ENCODE data around the gene ATP1B2.
"Not testable (repeated sequence)": the region's sequence is repeated elsewhere in the genome, so short reads cannot be mapped to it uniquely, and the experiment has no call there.

The ATP1B2 gene

DNA sequence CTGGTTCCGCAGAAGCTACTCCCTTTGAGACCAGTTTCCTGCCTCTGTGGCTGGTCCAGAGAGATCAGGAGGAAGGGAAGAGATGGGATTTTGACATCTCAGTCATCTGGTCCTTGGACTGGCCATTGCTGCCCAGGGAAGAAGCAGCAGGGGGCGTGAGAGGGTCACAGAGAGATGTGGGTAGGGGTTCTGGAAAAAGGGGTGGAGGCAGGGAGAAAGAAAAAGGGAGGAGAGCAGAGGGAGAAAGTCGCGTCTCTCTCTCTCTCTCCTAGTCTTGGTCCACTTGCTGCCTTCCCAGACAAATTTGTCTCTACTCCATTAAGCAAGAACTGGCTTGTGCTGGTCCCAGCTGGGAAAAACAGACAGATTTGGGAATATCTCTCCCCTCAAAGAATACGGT, 16.3 kb upstream of the ATP1B2 start:
- no peaks in the 10 kb centered on the region for H3K79me2 ChIP-seq (ENCODE audit: insufficient read depth, low read length)
- TF ChIP-seq EZH2 (IDR thresholded peaks at IDR 0.05; ENCODE audit: borderline replicate concordance, low read length) = no peak
- TF ChIP-seq, protein P1, sequence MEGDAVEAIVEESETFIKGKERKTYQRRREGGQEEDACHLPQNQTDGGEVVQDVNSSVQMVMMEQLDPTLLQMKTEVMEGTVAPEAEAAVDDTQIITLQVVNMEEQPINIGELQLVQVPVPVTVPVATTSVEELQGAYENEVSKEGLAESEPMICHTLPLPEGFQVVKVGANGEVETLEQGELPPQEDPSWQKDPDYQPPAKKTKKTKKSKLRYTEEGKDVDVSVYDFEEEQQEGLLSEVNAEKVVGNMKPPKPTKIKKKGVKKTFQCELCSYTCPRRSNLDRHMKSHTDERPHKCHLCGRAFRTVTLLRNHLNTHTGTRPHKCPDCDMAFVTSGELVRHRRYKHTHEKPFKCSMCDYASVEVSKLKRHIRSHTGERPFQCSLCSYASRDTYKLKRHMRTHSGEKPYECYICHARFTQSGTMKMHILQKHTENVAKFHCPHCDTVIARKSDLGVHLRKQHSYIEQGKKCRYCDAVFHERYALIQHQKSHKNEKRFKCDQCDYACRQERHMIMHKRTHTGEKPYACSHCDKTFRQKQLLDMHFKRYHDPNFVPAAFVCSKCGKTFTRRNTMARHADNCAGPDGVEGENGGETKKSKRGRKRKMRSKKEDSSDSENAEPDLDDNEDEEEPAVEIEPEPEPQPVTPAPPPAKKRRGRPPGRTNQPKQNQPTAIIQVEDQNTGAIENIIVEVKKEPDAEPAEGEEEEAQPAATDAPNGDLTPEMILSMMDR (IDR thresholded peaks at IDR 0.05; ENCODE audit: low read length) = peak; percentile 38; the same call in 1 of the 2 replicates
- H3K9me2 ChIP-seq (ENCODE audit: low read depth, low read length) = no peaks in the 10 kb centered on the region
- H3K9ac ChIP-seq (ENCODE audit: low read length) = no peak overlapping the region
- no peaks in the 10 kb centered on the region for H3K27me3 ChIP-seq (ENCODE audit: insufficient read depth, low read length)
- H3K27ac ChIP-seq (ENCODE audit: low read depth, low read length, poor library complexity, severe bottlenecking) = no peak overlapping the region
- no peaks in the 10 kb centered on the region for H4K20me1 ChIP-seq (ENCODE audit: insufficient read depth, low read length)
- no peaks in the 10 kb centered on the region for H3F3A ChIP-seq (ENCODE audit: insufficient read depth, low read length)
- H3K4me3 ChIP-seq (ENCODE audit: low read depth, low read length, poor library complexity, severe bottlenecking) = no peak overlapping the region
- no peaks in the 10 kb centered on the region for H3K36me3 ChIP-seq (ENCODE audit: insufficient read depth, low read length)
- H3K4me2 ChIP-seq (ENCODE audit: low read length) = no peak overlapping the region
- no peak overlapping the region for H2AFZ ChIP-seq (ENCODE audit: low read length)
- H3K9me3 ChIP-seq (ENCODE audit: low read length) = no peaks in the 10 kb centered on the region
- H3K4me1 ChIP-seq (ENCODE audit: insufficient read depth, low read length, severe bottlenecking) = no peaks in the 10 kb centered on the region

DNA sequence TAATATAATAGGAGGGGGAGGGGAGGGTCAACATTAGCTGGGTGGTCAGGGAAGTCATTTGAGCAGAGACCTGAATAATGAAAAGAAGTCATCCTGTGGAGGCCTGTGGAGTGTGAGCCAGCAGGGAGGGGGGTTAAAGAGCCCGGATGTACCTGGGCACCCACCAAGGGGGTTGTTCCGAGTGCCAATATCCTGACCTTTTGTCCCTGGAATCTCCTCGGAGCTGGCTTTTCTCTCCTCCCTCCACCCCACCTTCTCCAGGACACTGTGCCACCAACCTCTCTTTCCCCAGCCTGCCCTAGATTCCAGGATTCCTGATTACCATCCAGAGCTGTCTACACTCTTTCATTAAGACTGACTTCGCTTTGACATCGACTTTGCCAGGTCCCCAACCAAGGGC, 14.6 kb upstream of the ATP1B2 start:
- Histone ChIP-seq H3K79me2 (ENCODE audit: insufficient read depth, low read length) (no peaks in the 10 kb centered on the region), H3K27me3 (ENCODE audit: insufficient read depth, low read length) (no peaks in the 10 kb centered on the region), H3K36me3 (ENCODE audit: insufficient read depth, low read length) (no peaks in the 10 kb centered on the region), H4K20me1 (ENCODE audit: insufficient read depth, low read length) (no peaks in the 10 kb centered on the region), H3F3A (ENCODE audit: insufficient read depth, low read length) (no peaks in the 10 kb centered on the region), H3K9me3 (ENCODE audit: low read length) (no peaks in the 10 kb centered on the region), H3K4me1 (ENCODE audit: insufficient read depth, low read length, severe bottlenecking) (no peaks in the 10 kb centered on the region), H3K9me2 (ENCODE audit: low read depth, low read length) (no peaks in the 10 kb centered on the region), H2AFZ (ENCODE audit: low read length) (no peak overlapping the region), H3K9ac (ENCODE audit: low read length) (no peak overlapping the region), H3K4me3 (ENCODE audit: low read depth, low read length, poor library complexity, severe bottlenecking) (no peak overlapping the region), H3K4me2 (ENCODE audit: low read length) (no peak overlapping the region), H3K27ac (ENCODE audit: low read depth, low read length, poor library complexity, severe bottlenecking) (no peak overlapping the region)
- no peak for TF ChIP-seq EZH2 (IDR thresholded peaks at IDR 0.05; ENCODE audit: borderline replicate concordance, low read length)
- TF ChIP-seq, protein P1 (IDR thresholded peaks at IDR 0.05; ENCODE audit: low read length) = no peak

DNA sequence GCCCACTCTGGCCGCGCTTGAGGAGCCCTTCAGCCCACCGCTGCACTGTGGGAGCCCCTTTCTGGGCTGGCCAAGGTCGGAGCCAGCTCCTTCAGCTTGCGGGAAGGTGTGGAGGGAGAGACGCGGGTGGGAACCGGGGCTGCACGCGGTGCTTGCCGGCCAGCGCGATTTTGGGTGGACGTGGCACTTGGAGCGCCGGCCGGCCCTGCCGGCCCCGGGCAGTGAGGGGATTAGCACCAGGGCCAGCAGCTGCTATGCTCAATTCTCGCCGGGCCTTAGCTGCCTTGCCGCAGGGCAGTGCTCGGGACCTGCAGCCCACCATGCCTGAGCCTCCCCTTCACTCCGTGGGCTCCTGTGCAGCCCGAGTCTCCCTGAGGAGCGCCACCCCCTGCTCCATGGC, 9.9 kb upstream of the ATP1B2 start:
- no peaks in the 10 kb centered on the region for H3K27me3 ChIP-seq (ENCODE audit: insufficient read depth, low read length)
- no peaks in the 10 kb centered on the region for H3K9me2 ChIP-seq (ENCODE audit: low read depth, low read length)
- no peaks in the 10 kb centered on the region for H4K20me1 ChIP-seq (ENCODE audit: insufficient read depth, low read length)
- H3K4me2 ChIP-seq (ENCODE audit: low read length) = no peak overlapping the region
- no peak for TF ChIP-seq EZH2 (IDR thresholded peaks at IDR 0.05; ENCODE audit: borderline replicate concordance, low read length)
- TF ChIP-seq, protein P1 (IDR thresholded peaks at IDR 0.05; ENCODE audit: low read length) = no peak
- H2AFZ ChIP-seq (ENCODE audit: low read length) = no peak overlapping the region
- no peaks in the 10 kb centered on the region for H3K79me2 ChIP-seq (ENCODE audit: insufficient read depth, low read length)
- no peak overlapping the region for H3K9ac ChIP-seq (ENCODE audit: low read length)
- H3K36me3 ChIP-seq (ENCODE audit: insufficient read depth, low read length) = no peaks in the 10 kb centered on the region
- no peaks in the 10 kb centered on the region for H3K4me1 ChIP-seq (ENCODE audit: insufficient read depth, low read length, severe bottlenecking)
- H3K4me3 ChIP-seq (ENCODE audit: low read depth, low read length, poor library complexity, severe bottlenecking) = no peak overlapping the region
- no peaks in the 10 kb centered on the region for H3K9me3 ChIP-seq (ENCODE audit: low read length)
- H3K27ac ChIP-seq (ENCODE audit: low read depth, low read length, poor library complexity, severe bottlenecking) = no peak overlapping the region
- H3F3A ChIP-seq (ENCODE audit: insufficient read depth, low read length) = no peaks in the 10 kb centered on the region

DNA sequence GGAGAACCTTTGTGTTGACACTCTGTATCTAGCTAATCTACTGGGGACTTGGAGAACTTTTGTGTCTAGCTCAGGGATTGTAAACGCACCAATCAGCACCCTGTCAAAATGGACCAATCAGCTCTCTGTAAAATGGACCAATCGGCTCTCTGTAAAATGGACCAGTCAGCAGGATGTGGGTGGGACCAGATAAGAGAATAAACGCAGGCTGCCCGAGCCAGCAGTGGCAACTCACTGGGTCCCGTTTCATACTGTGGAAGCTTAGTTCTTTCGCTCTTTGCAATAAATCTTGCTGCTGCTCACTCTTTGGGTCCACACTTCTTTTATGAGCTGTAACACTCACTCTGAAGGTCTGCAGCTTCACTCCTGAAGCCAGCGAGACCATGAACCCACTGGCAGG, 9.1 kb upstream of the ATP1B2 start:
- not testable (repeated sequence) for H3K4me2 ChIP-seq (ENCODE audit: low read length); H4K20me1 ChIP-seq (ENCODE audit: insufficient read depth, low read length); H3K9me3 ChIP-seq (ENCODE audit: low read length); H3K27ac ChIP-seq (ENCODE audit: low read depth, low read length, poor library complexity, severe bottlenecking); H3K4me1 ChIP-seq (ENCODE audit: insufficient read depth, low read length, severe bottlenecking); H2AFZ ChIP-seq (ENCODE audit: low read length); H3K36me3 ChIP-seq (ENCODE audit: insufficient read depth, low read length); H3K9me2 ChIP-seq (ENCODE audit: low read depth, low read length); H3K9ac ChIP-seq (ENCODE audit: low read length); H3K79me2 ChIP-seq (ENCODE audit: insufficient read depth, low read length); H3K27me3 ChIP-seq (ENCODE audit: insufficient read depth, low read length); H3F3A ChIP-seq (ENCODE audit: insufficient read depth, low read length); H3K4me3 ChIP-seq (ENCODE audit: low read depth, low read length, poor library complexity, severe bottlenecking)
